Measurements from ENCODE around the gene FBXO40. TPM values are rescaled to one million over a fixed set of nuclear protein-coding genes. Genes with fewer than 3 reads are reported as not detected.

The FBXO40 gene
- total RNA-seq, 1 donor from 2014 or later, result not detected

GRCh38 chr3:121626495-121626894 is 33.3 kb downstream of the FBXO40 start:
- no peaks in the 10 kb centered on the region for H3K36me3 ChIP-seq (ENCODE audit: insufficient read depth, low read length)
- Mint-ChIP-seq H3K27ac (ENCODE audit: unreplicated experiment) (no peak overlapping the region), H3K36me3 (ENCODE audit: low read depth, unreplicated experiment) (peaks cover 4% of the 10 kb centered on the region), H3K27me3 (ENCODE audit: low read depth, unreplicated experiment) (peaks cover 4% of the 10 kb centered on the region), H3K9me3 (ENCODE audit: unreplicated experiment) (no peaks in the 10 kb centered on the region), H3K4me3 (ENCODE audit: unreplicated experiment) (no peak overlapping the region), H3K4me1 (ENCODE audit: low read depth, unreplicated experiment) (no peaks in the 10 kb centered on the region)
- H4K20me1 ChIP-seq (ENCODE audit: insufficient read depth, low read length), result no peaks in the 10 kb centered on the region
- H3K9me3 ChIP-seq (ENCODE audit: insufficient read depth, low read depth, low read length), result no peaks in the 10 kb centered on the region
- H3K4me2 ChIP-seq (ENCODE audit: low read length), result no peak overlapping the region
- no peak overlapping the region for H2AFZ ChIP-seq (ENCODE audit: low read depth, low read length)
- H3K27ac ChIP-seq (ENCODE audit: low read depth, low read length), result no peak overlapping the region
- DNase-seq (ENCODE audit: low read depth), result no peak
- no peak for FAIRE-seq
- no peaks in the 10 kb centered on the region for H3K27me3 ChIP-seq (ENCODE audit: insufficient read depth, low read length)
- H3K79me2 ChIP-seq (ENCODE audit: insufficient read depth, low read length), result no peaks in the 10 kb centered on the region
- H3K4me3 ChIP-seq (ENCODE audit: insufficient read depth, low read depth, low read length), result no peak overlapping the region
- TF ChIP-seq CTCF (IDR thresholded peaks at IDR 0.05; ENCODE audit: insufficient read depth, low read depth, low read length) (no peak), EZH2 (IDR thresholded peaks at IDR 0.05; ENCODE audit: insufficient read depth, low read length) (no peak)
- H3K9ac ChIP-seq (ENCODE audit: low read length), result no peak overlapping the region
- no peaks in the 10 kb centered on the region for H3K4me1 ChIP-seq (ENCODE audit: insufficient read depth, low read length)

- Histone ChIP-seq H3K9ac (ENCODE audit: low read length) (no peak overlapping the region), H3K27ac (ENCODE audit: low read depth, low read length) (no peak overlapping the region), H3K36me3 (ENCODE audit: insufficient read depth, low read length) (no peaks in the 10 kb centered on the region), H3K4me3 (ENCODE audit: insufficient read depth, low read depth, low read length) (no peak overlapping the region), H3K4me1 (ENCODE audit: insufficient read depth, low read length) (no peaks in the 10 kb centered on the region), H3K79me2 (ENCODE audit: insufficient read depth, low read length) (no peaks in the 10 kb centered on the region), H2AFZ (ENCODE audit: low read depth, low read length) (no peak overlapping the region), H3K27me3 (ENCODE audit: insufficient read depth, low read length) (no peaks in the 10 kb centered on the region), H3K4me2 (ENCODE audit: low read length) (no peak overlapping the region), H3K9me3 (ENCODE audit: insufficient read depth, low read depth, low read length) (no peaks in the 10 kb centered on the region), H4K20me1 (ENCODE audit: insufficient read depth, low read length) (no peaks in the 10 kb centered on the region)
- no peak for TF ChIP-seq EZH2 (IDR thresholded peaks at IDR 0.05; ENCODE audit: insufficient read depth, low read length)
- no peak for TF ChIP-seq CTCF (IDR thresholded peaks at IDR 0.05; ENCODE audit: insufficient read depth, low read depth, low read length)
- Mint-ChIP-seq H3K36me3 (ENCODE audit: low read depth, unreplicated experiment) (peaks cover 11% of the 10 kb centered on the region), H3K4me3 (ENCODE audit: unreplicated experiment) (no peak overlapping the region), H3K9me3 (ENCODE audit: unreplicated experiment) (no peaks in the 10 kb centered on the region), H3K4me1 (ENCODE audit: low read depth, unreplicated experiment) (no peaks in the 10 kb centered on the region), H3K27ac (ENCODE audit: unreplicated experiment) (no peak overlapping the region), H3K27me3 (ENCODE audit: low read depth, unreplicated experiment) (peaks cover 2% of the 10 kb centered on the region)
- FAIRE-seq (no peak), DNase-seq (ENCODE audit: low read depth) (no peak)
Measured at GRCh38 chr3:121627211-121627610, 34.0 kb downstream of the FBXO40 start.

- Histone ChIP-seq H3K27ac (ENCODE audit: low read depth, low read length) (no peak overlapping the region), H3K4me2 (ENCODE audit: low read length) (no peak overlapping the region), H3K79me2 (ENCODE audit: insufficient read depth, low read length) (no peaks in the 10 kb centered on the region), H4K20me1 (ENCODE audit: insufficient read depth, low read length) (no peaks in the 10 kb centered on the region), H3K9ac (ENCODE audit: low read length) (no peak overlapping the region), H2AFZ (ENCODE audit: low read depth, low read length) (no peak overlapping the region), H3K36me3 (ENCODE audit: insufficient read depth, low read length) (no peaks in the 10 kb centered on the region), H3K4me1 (ENCODE audit: insufficient read depth, low read length) (no peaks in the 10 kb centered on the region), H3K4me3 (ENCODE audit: insufficient read depth, low read depth, low read length) (no peak overlapping the region), H3K27me3 (ENCODE audit: insufficient read depth, low read length) (no peaks in the 10 kb centered on the region), H3K9me3 (ENCODE audit: insufficient read depth, low read depth, low read length) (no peaks in the 10 kb centered on the region)
- H3K27ac Mint-ChIP-seq (ENCODE audit: unreplicated experiment), result no peak overlapping the region
- H3K36me3 Mint-ChIP-seq (ENCODE audit: low read depth, unreplicated experiment), result peaks cover 15% of the 10 kb centered on the region
- H3K27me3 Mint-ChIP-seq (ENCODE audit: low read depth, unreplicated experiment), result no peaks in the 10 kb centered on the region
- FAIRE-seq (no peak), DNase-seq (ENCODE audit: low read depth) (no peak)
- H3K4me3 Mint-ChIP-seq (ENCODE audit: unreplicated experiment), result no peak overlapping the region
- H3K9me3 Mint-ChIP-seq (ENCODE audit: unreplicated experiment), result no peaks in the 10 kb centered on the region
- TF ChIP-seq CTCF (IDR thresholded peaks at IDR 0.05; ENCODE audit: insufficient read depth, low read depth, low read length), result no peak
- no peak for TF ChIP-seq EZH2 (IDR thresholded peaks at IDR 0.05; ENCODE audit: insufficient read depth, low read length)
- no peaks in the 10 kb centered on the region for H3K4me1 Mint-ChIP-seq (ENCODE audit: low read depth, unreplicated experiment)
Measured at GRCh38 chr3:121627622-121628021, 34.4 kb downstream of the FBXO40 start.

Measured in astrocyte (in vitro differentiated cells and primary cell).